ENCODE results near the gene SFTPA1. TPM values are rescaled to one million over a fixed set of nuclear protein-coding genes. Genes with fewer than 3 reads are reported as not detected.
"Not testable (repeated sequence)": the region's sequence is repeated elsewhere in the genome, so short reads cannot be mapped to it uniquely, and the experiment has no call there.

The SFTPA1 gene
- polyA plus RNA-seq, 3 donors: not detected

- no peak overlapping the region for H3K4me3 Mint-ChIP-seq
Measured at GRCh38 chr10:79595510-79595909, 15.2 kb upstream of the SFTPA1 start.

GRCh38 chr10:79599644-79600043 is 11.1 kb upstream of the SFTPA1 start:
- H3K4me3 ChIP-seq (replicated peaks in 1 of 3; ENCODE audit: low read depth in 2 of 3, low read length in 3 of 3); H3K4me1 ChIP-seq (ENCODE audit: control insufficient read depth in 1 of 2, insufficient read depth in 2 of 2, low read length in 2 of 2); H3K27ac Mint-ChIP-seq; H3K27ac ChIP-seq (ENCODE audit: low read depth in 1 of 2, low read length in 2 of 2); H3K27me3 ChIP-seq (ENCODE audit: control insufficient read depth in 2 of 2, insufficient read depth in 2 of 2, low read length in 2 of 2); H3K4me1 Mint-ChIP-seq; H2AFZ ChIP-seq (ENCODE audit: insufficient read depth, low read depth, low read length, poor library complexity, severe bottlenecking); H3K27me3 Mint-ChIP-seq (ENCODE audit: low read depth in 3 of 3); H4K20me1 ChIP-seq (ENCODE audit: insufficient read depth, low read length); H3K36me3 ChIP-seq (replicated peaks in 1 of 2; ENCODE audit: control insufficient read depth in 1 of 2, insufficient read depth in 2 of 2, low read length in 2 of 2); H3K36me3 Mint-ChIP-seq; H3K9ac ChIP-seq (ENCODE audit: insufficient read depth, low read length, poor library complexity, severe bottlenecking); H3K4me2 ChIP-seq (replicated peaks; ENCODE audit: extremely low read depth, low read length, poor library complexity, severe bottlenecking); intact Hi-C loops (cut with micrococcal nuclease); H3K79me2 ChIP-seq (ENCODE audit: insufficient read depth, low read length); H3K4me3 Mint-ChIP-seq; DNase-seq: not testable (repeated sequence)
- WGBS (ENCODE audit: insufficient coverage): 98% methylated on average over 7 of the region's 9 CpGs
- H3K9me3 Mint-ChIP-seq: peaks cover 15 to 45% (median 26%) of the 10 kb centered on the region in 7 donors
- H3K9me3 ChIP-seq (replicated peaks in 1 of 2; ENCODE audit: control insufficient read depth in 1 of 2, insufficient read depth in 1 of 2, low read length in 2 of 2): peaks cover 10 to 11% of the 10 kb centered on the region in 2 donors

More at GRCh38 chr10:79595510-79595909, 15.2 kb upstream of the SFTPA1 start:
- Histone ChIP-seq H3K36me3 (replicated peaks in 1 of 2; ENCODE audit: control insufficient read depth in 1 of 2, insufficient read depth in 2 of 2, low read length in 2 of 2) (no peaks in the 10 kb centered on the region), H3K4me1 (ENCODE audit: control insufficient read depth in 1 of 2, insufficient read depth in 2 of 2, low read length in 2 of 2) (no peaks in the 10 kb centered on the region), H3K4me2 (replicated peaks; ENCODE audit: extremely low read depth, low read length, poor library complexity, severe bottlenecking) (no peak overlapping the region), H3K4me3 (replicated peaks in 1 of 3; ENCODE audit: low read depth in 2 of 3, low read length in 3 of 3) (no peak overlapping the region), H3K9ac (ENCODE audit: insufficient read depth, low read length, poor library complexity, severe bottlenecking) (no peak overlapping the region), H2AFZ (ENCODE audit: insufficient read depth, low read depth, low read length, poor library complexity, severe bottlenecking) (no peak overlapping the region), H3K27ac (ENCODE audit: low read depth in 1 of 2, low read length in 2 of 2) (no peak overlapping the region), H3K27me3 (ENCODE audit: control insufficient read depth in 2 of 2, insufficient read depth in 2 of 2, low read length in 2 of 2) (no peaks in the 10 kb centered on the region), H3K79me2 (ENCODE audit: insufficient read depth, low read length) (no peaks in the 10 kb centered on the region), H3K9me3 (replicated peaks in 1 of 2; ENCODE audit: control insufficient read depth in 1 of 2, insufficient read depth in 1 of 2, low read length in 2 of 2) (peaks cover 10 to 11% of the 10 kb centered on the region in 2 donors), H4K20me1 (ENCODE audit: insufficient read depth, low read length) (no peaks in the 10 kb centered on the region)
- DNase-seq: no peak
- intact Hi-C loops (cut with micrococcal nuclease): no loop called here
- Mint-ChIP-seq H3K36me3 (no peaks in the 10 kb centered on the region), H3K4me1 (no peaks in the 10 kb centered on the region), H3K9me3 (peaks cover 15 to 43% (median 21%) of the 10 kb centered on the region in 7 donors), H3K27me3 (ENCODE audit: low read depth in 3 of 3) (peaks cover 7 to 15% (median 9%) of the 10 kb centered on the region in 3 donors), H3K27ac (no peak overlapping the region)
- no peak for TF ChIP-seq CTCF (IDR thresholded peaks at IDR 0.05)
- 88% methylated on average over 2 of the region's 3 CpGs for WGBS (ENCODE audit: insufficient coverage)

Measured in CD14-positive monocyte (primary cell).